Measurements from ENCODE around the gene RNF14.
A peak's percentile ranks its signal among the peaks of the same experiment; 100 is the strongest.

RNF14 gene

DNA sequence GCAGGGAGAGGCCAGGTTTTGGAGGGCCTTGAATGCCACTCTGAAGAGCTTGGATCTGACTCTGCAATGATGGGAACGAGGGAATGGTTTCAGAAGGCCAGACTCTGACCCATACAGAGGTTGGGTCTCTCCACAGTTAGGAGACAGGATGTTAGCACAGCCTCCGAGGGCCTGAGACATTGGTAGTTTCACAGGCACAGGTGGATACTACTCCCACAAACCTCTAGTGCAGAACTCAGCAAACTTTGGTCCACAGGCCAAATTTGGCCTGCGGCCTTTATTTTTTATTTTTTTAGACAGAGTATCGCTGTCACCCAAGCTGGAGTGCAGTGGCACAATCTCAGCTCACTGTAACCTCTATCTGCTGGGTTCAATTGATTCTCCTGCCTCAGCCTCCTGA, 41.0 kb downstream of the RNF14 start:
- Histone ChIP-seq H3K27me3 (ENCODE audit: insufficient read depth, low read length, poor library complexity, severe bottlenecking) (no peaks in the 10 kb centered on the region), H3K4me1 (ENCODE audit: insufficient read depth, low read length, poor library complexity, severe bottlenecking) (peaks cover 20% of the 10 kb centered on the region), H3K36me3 (ENCODE audit: insufficient read depth, low read length) (no peaks in the 10 kb centered on the region), H3K9me3 (ENCODE audit: insufficient read depth, low read depth, low read length) (no peaks in the 10 kb centered on the region), H3K9me2 (replicated peaks; ENCODE audit: low read depth, low read length) (no peaks in the 10 kb centered on the region), H3F3A (ENCODE audit: low read depth) (no peaks in the 10 kb centered on the region), H2AFZ (ENCODE audit: low read length) (no peak overlapping the region), H3K4me2 (ENCODE audit: low read depth, low read length, poor library complexity, severe bottlenecking) (no peak overlapping the region), H3K79me2 (ENCODE audit: insufficient read depth, low read length) (no peaks in the 10 kb centered on the region), H3K9ac (ENCODE audit: low read depth, low read length, poor library complexity, severe bottlenecking) (no peak overlapping the region), H4K20me1 (ENCODE audit: insufficient read depth, low read length, poor library complexity, severe bottlenecking) (no peaks in the 10 kb centered on the region), H3K4me3 (ENCODE audit: low read length, poor library complexity, severe bottlenecking) (no peak overlapping the region)
- TF ChIP-seq EZH2phosphoT487 (IDR thresholded peaks at IDR 0.05; ENCODE audit: borderline replicate concordance) = no peak
- TF ChIP-seq CTCF (conservative IDR thresholded peaks at IDR 0.05; ENCODE audit: low read length) = no peak

DNA sequence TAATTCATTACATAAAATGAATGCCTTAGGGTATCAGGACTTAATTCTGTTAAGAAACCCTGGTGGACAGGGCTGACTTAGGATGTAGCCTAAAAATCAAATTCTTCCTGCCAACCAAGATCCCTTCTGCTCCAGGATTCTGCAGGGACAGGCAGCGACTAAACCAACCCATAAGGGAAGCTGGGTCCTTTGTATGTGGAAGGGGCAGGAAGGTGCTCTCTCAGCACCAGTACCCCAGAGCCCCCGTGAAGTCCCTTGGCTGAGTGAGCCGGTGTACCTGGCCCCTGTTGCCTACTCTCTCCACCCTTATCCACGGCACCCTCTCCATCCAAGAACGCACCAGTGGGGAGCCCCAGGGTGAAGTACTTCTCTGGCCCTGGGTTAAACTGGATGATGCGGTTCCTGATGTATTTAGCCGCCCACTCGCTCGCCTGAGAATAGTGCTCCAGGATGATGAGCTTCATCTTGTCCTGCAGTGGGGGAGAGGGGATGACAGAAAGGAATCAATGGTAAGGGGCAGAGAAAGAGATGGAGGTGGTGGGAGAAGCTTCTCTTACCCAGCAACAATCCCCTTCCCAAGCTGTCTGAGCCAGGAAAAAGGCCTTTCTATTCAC, 42.8 kb downstream of the RNF14 start:
- H3K36me3 ChIP-seq (ENCODE audit: insufficient read depth, low read length) = no peaks in the 10 kb centered on the region
- no peak overlapping the region for H3K9ac ChIP-seq (ENCODE audit: low read depth, low read length, poor library complexity, severe bottlenecking)
- TF ChIP-seq EZH2phosphoT487 (IDR thresholded peaks at IDR 0.05; ENCODE audit: borderline replicate concordance) (no peak), CTCF (conservative IDR thresholded peaks at IDR 0.05; ENCODE audit: low read length) (no peak)
- no peaks in the 10 kb centered on the region for H3K79me2 ChIP-seq (ENCODE audit: insufficient read depth, low read length)
- H3K4me1 ChIP-seq (ENCODE audit: insufficient read depth, low read length, poor library complexity, severe bottlenecking) = peaks cover 37% of the 10 kb centered on the region
- H3F3A ChIP-seq (ENCODE audit: low read depth) = no peaks in the 10 kb centered on the region
- no peaks in the 10 kb centered on the region for H3K9me3 ChIP-seq (ENCODE audit: insufficient read depth, low read depth, low read length)
- peak overlapping the region; percentile 94 for H3K4me2 ChIP-seq (ENCODE audit: low read depth, low read length, poor library complexity, severe bottlenecking)
- H3K9me2 ChIP-seq (replicated peaks; ENCODE audit: low read depth, low read length) = no peaks in the 10 kb centered on the region
- H2AFZ ChIP-seq (ENCODE audit: low read length) = no peak overlapping the region
- no peak overlapping the region for H3K4me3 ChIP-seq (ENCODE audit: low read length, poor library complexity, severe bottlenecking)
- H4K20me1 ChIP-seq (ENCODE audit: insufficient read depth, low read length, poor library complexity, severe bottlenecking) = no peaks in the 10 kb centered on the region
- H3K27me3 ChIP-seq (ENCODE audit: insufficient read depth, low read length, poor library complexity, severe bottlenecking) = no peaks in the 10 kb centered on the region

DNA sequence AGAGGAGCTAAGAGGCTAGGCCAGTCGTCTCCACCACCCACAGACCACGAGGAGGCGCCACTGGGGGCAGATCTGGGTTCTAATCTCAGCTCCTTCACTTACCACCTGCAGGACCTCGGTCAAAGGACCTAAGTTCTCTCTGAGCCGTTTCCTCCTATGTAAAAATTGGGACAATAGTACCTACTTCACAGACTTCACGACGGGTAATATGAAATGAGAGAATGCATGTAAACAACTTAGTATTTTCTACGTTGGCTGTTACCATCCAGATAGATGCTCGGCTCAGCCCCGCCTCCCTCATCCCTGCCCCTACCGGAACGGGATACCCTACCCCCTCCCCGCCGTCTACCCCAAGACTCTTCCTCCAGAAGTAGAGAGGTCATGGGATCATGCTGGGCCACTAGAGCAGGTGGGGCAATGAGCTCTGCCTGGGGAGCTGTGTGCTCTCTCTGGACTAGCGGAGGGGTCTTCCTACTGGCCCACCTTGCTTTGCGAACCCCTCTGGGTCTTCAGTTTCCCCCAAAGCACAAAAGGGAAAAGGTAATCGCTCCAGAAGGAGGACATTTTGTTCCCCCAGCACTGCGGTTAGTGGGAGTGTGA, 43.4 kb downstream of the RNF14 start:
- no peaks in the 10 kb centered on the region for H3K9me2 ChIP-seq (replicated peaks; ENCODE audit: low read depth, low read length)
- no peaks in the 10 kb centered on the region for H4K20me1 ChIP-seq (ENCODE audit: insufficient read depth, low read length, poor library complexity, severe bottlenecking)
- TF ChIP-seq EZH2phosphoT487 (IDR thresholded peaks at IDR 0.05; ENCODE audit: borderline replicate concordance) (no peak), CTCF (conservative IDR thresholded peaks at IDR 0.05; ENCODE audit: low read length) (peak; percentile 64)
- H3K4me1 ChIP-seq (ENCODE audit: insufficient read depth, low read length, poor library complexity, severe bottlenecking) = peaks cover 35% of the 10 kb centered on the region
- peak overlapping the region; percentile 77 for H3K9ac ChIP-seq (ENCODE audit: low read depth, low read length, poor library complexity, severe bottlenecking)
- H3K9me3 ChIP-seq (ENCODE audit: insufficient read depth, low read depth, low read length) = no peaks in the 10 kb centered on the region
- peak overlapping the region; percentile 78 for H3K4me3 ChIP-seq (ENCODE audit: low read length, poor library complexity, severe bottlenecking)
- H3K79me2 ChIP-seq (ENCODE audit: insufficient read depth, low read length) = no peaks in the 10 kb centered on the region
- no peaks in the 10 kb centered on the region for H3F3A ChIP-seq (ENCODE audit: low read depth)
- peak overlapping the region; percentile 95 for H2AFZ ChIP-seq (ENCODE audit: low read length)
- H3K36me3 ChIP-seq (ENCODE audit: insufficient read depth, low read length) = no peaks in the 10 kb centered on the region
- H3K27me3 ChIP-seq (ENCODE audit: insufficient read depth, low read length, poor library complexity, severe bottlenecking) = no peaks in the 10 kb centered on the region
- H3K4me2 ChIP-seq (ENCODE audit: low read depth, low read length, poor library complexity, severe bottlenecking) = peak overlapping the region; percentile 94
